Calu3 (cell line): Measurements from ENCODE around the gene FAM3C. TPM values are rescaled to one million over a fixed set of nuclear protein-coding genes. Genes with fewer than 3 reads are reported as not detected.

Source experiments
- BruUV-seq: library from RNA; stranded (reverse); fragments of 400-500 nt; replicated peaks from 2 replicates; lab custom pipeline; 2021; lab: Mats Ljungman, UMichigan
- CTCF ChIA-PET: fragments of 300-600 bp; sonication (Branson Sonifier 250); formaldehyde crosslinking; loops from one replicate; lab custom pipeline; 2022; ENCODE audit warnings: antibody characterized with exemption; lab: Charles Lee
- DNase-seq: peaks from one replicate; pipeline ENCODE4 v3.0.0; 2022
- H3K27ac Mint-ChIP-seq: one replicate; pipeline ENCODE4 v1.8.0; 2022; ENCODE audit warnings: mixed read lengths; ENCODE audit not compliant: unreplicated experiment
- H3K27me3 Mint-ChIP-seq: one replicate; pipeline ENCODE4 v1.8.0; 2022; ENCODE audit warnings: mixed read lengths; ENCODE audit not compliant: unreplicated experiment
- H3K36me3 Mint-ChIP-seq: one replicate; pipeline ENCODE4 v1.8.0; 2022; ENCODE audit warnings: mild to moderate bottlenecking, moderate library complexity, mixed read lengths; ENCODE audit not compliant: insufficient read depth, unreplicated experiment
- H3K4me1 Mint-ChIP-seq: one replicate; pipeline ENCODE4 v1.8.0; 2022; ENCODE audit warnings: mild to moderate bottlenecking, low read depth, mixed read lengths; ENCODE audit not compliant: unreplicated experiment
- H3K4me3 Mint-ChIP-seq: one replicate; pipeline ENCODE4 v1.8.0; 2022; ENCODE audit warnings: mild to moderate bottlenecking, low read depth, moderate library complexity, mixed read lengths; ENCODE audit not compliant: unreplicated experiment
- H3K9me3 Mint-ChIP-seq: one replicate; pipeline ENCODE4 v1.8.0; 2022; ENCODE audit warnings: low read depth, mixed read lengths; ENCODE audit not compliant: unreplicated experiment
- CTCF ChIP-seq: fragments of 200-600 bp; IDR thresholded peaks from one replicate; pipeline ENCODE4 v1.8.0; 2022; ENCODE audit warnings: antibody characterized with exemption; ENCODE audit not compliant: unreplicated experiment
- intact Hi-C: fragments of 100-400 bp; cut with micrococcal nuclease; formaldehyde crosslinking; loops from one replicate; pipeline ENCODE4 v1.10.0; 2022; ENCODE audit not compliant: unreplicated experiment
- total RNA-seq: library from RNA; stranded (reverse); gene quantifications from 2 replicates; pipeline ENCODE4 v1.2.3, GENCODE V29; 2022

Gene FAM3C
- total RNA-seq, 1 experiment from 2014 or later, result 206 TPM

GRCh38 chr7:121382473-121382872, 13.6 kb downstream of the FAM3C start:
- Mint-ChIP-seq H3K27me3 (no peaks in the 10 kb centered on the region), H3K36me3 (peaks cover 39% of the 10 kb centered on the region), H3K9me3 (no peaks in the 10 kb centered on the region), H3K27ac (no peak overlapping the region), H3K4me1 (peaks cover 60% of the 10 kb centered on the region), H3K4me3 (no peak overlapping the region)
- CTCF ChIA-PET, result no interaction called here
- no TSS peak for BruUV-seq
- DNase-seq, result no peak
- TF ChIP-seq CTCF, result no peak
- intact Hi-C loops, result no loop called here

- Mint-ChIP-seq H3K4me1 (peaks cover 51% of the 10 kb centered on the region), H3K4me3 (no peak overlapping the region)
- TF ChIP-seq CTCF, result no peak
These were observed 16.2 kb downstream of the FAM3C start for GRCh38 chr7:121379930-121380329.

GRCh38 chr7:121376979-121377378, 19.1 kb downstream of the FAM3C start:
- BruUV-seq, result no TSS peak
- no peak overlapping the region for H3K4me3 Mint-ChIP-seq
- no peak overlapping the region for H3K27ac Mint-ChIP-seq
- intact Hi-C loops, result no loop called here
- no peak for TF ChIP-seq CTCF
- CTCF ChIA-PET, result no interaction called here
- no peak for DNase-seq
- peaks cover 43% of the 10 kb centered on the region for H3K36me3 Mint-ChIP-seq
- H3K4me1 Mint-ChIP-seq, result peaks cover 43% of the 10 kb centered on the region
- H3K27me3 Mint-ChIP-seq, result no peaks in the 10 kb centered on the region
- no peaks in the 10 kb centered on the region for H3K9me3 Mint-ChIP-seq

More at GRCh38 chr7:121379930-121380329, 16.2 kb downstream of the FAM3C start:
- intact Hi-C loops, result no loop called here
- Mint-ChIP-seq H3K27ac (no peak overlapping the region), H3K9me3 (no peaks in the 10 kb centered on the region), H3K36me3 (peaks cover 47% of the 10 kb centered on the region), H3K27me3 (no peaks in the 10 kb centered on the region)
- DNase-seq, result no peak
- CTCF ChIA-PET, result no interaction called here
- no TSS peak for BruUV-seq

GRCh38 chr7:121373177-121373576, 22.9 kb downstream of the FAM3C start:
- Mint-ChIP-seq H3K4me1 (peaks cover 47% of the 10 kb centered on the region), H3K27me3 (no peaks in the 10 kb centered on the region), H3K36me3 (peaks cover 45% of the 10 kb centered on the region), H3K9me3 (no peaks in the 10 kb centered on the region), H3K27ac (no peak overlapping the region), H3K4me3 (no peak overlapping the region)
- BruUV-seq, result no TSS peak
- CTCF ChIA-PET, result interaction anchor here (1.3 to 2.6 kb wide), 3 partner anchors 21 to 621 kb away, joined by 4 to 12 read pairs (median 4); partner anchors contain the start of gene FAM3C
- TF ChIP-seq CTCF, result no peak
- intact Hi-C loops, result no loop called here
- no peak for DNase-seq
